Body of pancreas (tissue), 4 donors: ENCODE results near the gene NSF. TPM values are rescaled to one million over a fixed set of nuclear protein-coding genes. Genes with fewer than 3 reads are reported as not detected.
A peak's percentile ranks its signal among the peaks of the same experiment; 100 is the strongest.

Experiments
- ATAC-seq: fragments of 150-250 bp; one replicate; pipeline ENCODE4 v1.9.1; 2016
- DNase-seq, 4 donors: peaks; one replicate each; pipeline ENCODE4 v3.0.0-alpha.2; 2019
- H3K27ac ChIP-seq, 4 donors: fragments of 200-600 bp; sonication (generic); 1 replicate in 3 of 4; 2 replicates in 1 of 4; pipeline versions ENCODE4 v1.5.1 to v1.6.1; 2016 to 2019; ENCODE audit warnings: mild to moderate bottlenecking in 1 of 4, mixed read lengths in 1 of 4, moderate library complexity in 1 of 4
- H3K27me3 ChIP-seq, 2 donors: fragments of 200-600 bp; sonication (generic); one replicate each; pipeline ENCODE4 v1.6.0; 2016; ENCODE audit warnings: mild to moderate bottlenecking in 1 of 2
- H3K36me3 ChIP-seq, 2 donors: fragments of 200-600 bp; sonication (generic); replicated peaks in 1 of 2; 2 replicates each; pipeline ENCODE4 v1.5.1; 2016; ENCODE audit warnings: low read depth in 2 of 2; ENCODE audit not compliant: insufficient read depth in 1 of 2
- H3K4me1 ChIP-seq: fragments of 200-600 bp; sonication (generic); one replicate; pipeline ENCODE4 v1.6.0; 2016
- H3K4me3 ChIP-seq, 2 donors: fragments of 200-600 bp; sonication (generic); 1 replicate in 1 of 2; 2 replicates in 1 of 2; pipeline ENCODE4 v1.5.1; 2016 to 2019
- H3K9me3 ChIP-seq, 3 donors: fragments of 200-600 bp; sonication (generic); 1 replicate in 2 of 3; 2 replicates in 1 of 3; pipeline ENCODE4 v1.5.1; 2016
- CTCF ChIP-seq, 7 experiments: fragments of 450-650 bp in 4 of 7; fragments of 200-600 bp in 3 of 7; sonication (generic) in 3 of 7; IDR thresholded peaks; one replicate each; pipeline ENCODE4 v1.5.1; 2016 to 2019; ENCODE audit warnings: antibody characterized with exemption in 7 of 7
- POLR2A ChIP-seq, 3 donors: fragments of 450-650 bp; IDR thresholded peaks; one replicate each; pipeline ENCODE4 v1.6.1; 2016; ENCODE audit warnings: antibody characterized with exemption in 3 of 3, mild to moderate bottlenecking in 2 of 3
- WGBS, 2 donors: methylation state at CpG; one replicate each; pipeline ENCODE4 v1.1.5; 2017; 5-methylcytosine and 5-hydroxymethylcytosine counted together
- intact Hi-C: fragments of 100-400 bp; cut with DNase I; formaldehyde crosslinking; loops from one replicate; pipeline ENCODE4 v1.15.1; 2023
- total RNA-seq, 2 donors: library from RNA; depleted of rRNA; stranded (reverse); fragments of >200 nt; gene quantifications; one replicate each; pipeline ENCODE4 v1.1.0, GENCODE V29; 2016

NSF gene
- total RNA-seq, 2 donors from 2014 or later = 9.9 to 32.9 TPM

DNA sequence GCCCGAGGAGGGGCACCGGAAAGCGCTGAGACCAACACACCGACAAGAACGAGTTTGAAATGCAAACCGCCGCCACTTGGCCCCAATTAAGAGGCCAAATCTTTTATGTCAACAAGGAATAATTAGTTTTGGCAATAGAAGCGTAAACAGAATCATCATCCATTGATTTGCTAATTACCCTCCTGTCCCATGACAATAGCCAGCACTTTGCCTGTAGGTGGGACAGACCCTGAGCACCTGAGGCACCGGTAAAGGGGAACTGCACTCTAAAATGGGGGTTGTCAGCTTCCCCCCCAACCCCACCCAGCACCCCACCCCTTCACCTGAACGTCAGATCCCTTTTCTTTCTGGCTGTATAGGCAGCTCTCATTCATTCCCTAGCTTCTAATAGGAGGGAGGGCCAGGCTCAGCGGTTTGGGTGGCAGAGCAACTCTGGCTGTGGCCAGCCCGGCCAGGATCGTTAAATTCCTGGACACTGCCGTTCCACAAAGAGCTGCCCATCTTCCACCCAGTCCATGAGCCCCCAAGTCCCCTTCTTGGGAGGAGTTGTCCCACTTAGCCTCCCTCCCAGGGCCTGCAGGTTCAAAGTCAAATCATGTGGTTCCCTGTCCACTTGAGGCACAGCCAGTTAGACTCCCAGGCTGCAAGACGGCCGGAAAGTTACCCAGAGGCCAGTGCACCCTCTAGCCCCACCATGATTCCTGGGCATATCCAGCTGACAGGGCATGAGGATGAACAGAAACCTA, 182.2 kb downstream of the NSF start:
- WGBS, 2 donors = 34 to 43% methylated on average over 14 to 16 of the region's 16 CpGs
- H3K27me3 ChIP-seq = no peaks in the 10 kb centered on the region
- DNase-seq (no peak), ATAC-seq (no peak)
- no peaks in the 10 kb centered on the region for H3K36me3 ChIP-seq
- no peaks in the 10 kb centered on the region for H3K9me3 ChIP-seq
- H3K4me1 ChIP-seq = peaks cover 12% of the 10 kb centered on the region
- no peak overlapping the region for H3K27ac ChIP-seq
- H3K4me3 ChIP-seq = peak overlapping the region in 1 of 2 donors; percentile 30
- intact Hi-C loops = no loop called here
- TF ChIP-seq POLR2A (IDR thresholded peaks at IDR 0.05) = no peak
- TF ChIP-seq CTCF (IDR thresholded peaks at IDR 0.05) = no peak

DNA sequence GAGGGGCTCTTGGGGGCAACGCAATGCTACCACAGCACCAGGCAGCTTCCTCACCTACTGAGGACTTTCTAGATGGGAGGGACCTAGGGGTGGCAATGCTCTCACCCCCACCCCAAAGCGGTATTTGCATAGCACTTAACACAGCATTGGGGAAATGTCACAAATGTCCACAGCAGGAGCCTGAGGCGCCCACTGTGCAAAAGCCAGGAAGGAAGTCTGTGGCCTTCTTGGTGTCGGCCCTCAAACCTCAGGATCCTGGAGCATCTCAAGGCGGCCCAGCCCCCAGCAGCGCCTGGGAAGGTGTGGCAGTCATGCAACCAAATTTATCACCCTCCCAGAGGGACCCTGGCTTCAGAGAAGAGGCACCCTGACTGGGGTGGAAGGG, 182.7 kb downstream of the NSF start:
- Histone ChIP-seq H3K27me3 (no peaks in the 10 kb centered on the region), H3K9me3 (no peaks in the 10 kb centered on the region), H3K4me1 (peaks cover 12% of the 10 kb centered on the region), H3K4me3 (no peak overlapping the region), H3K27ac (no peak overlapping the region), H3K36me3 (no peaks in the 10 kb centered on the region)
- no peak for TF ChIP-seq CTCF (IDR thresholded peaks at IDR 0.05)
- TF ChIP-seq POLR2A (IDR thresholded peaks at IDR 0.05) = no peak
- DNase-seq (no peak), ATAC-seq (no peak)
- WGBS, 2 donors = 76% methylated on average over 6 of the region's 6 CpGs; no CpG with 5 or more reads in 1 of the 2 donors
- intact Hi-C loops = no loop called here

- Histone ChIP-seq H3K27ac (no peak overlapping the region), H3K27me3 (no peaks in the 10 kb centered on the region), H3K4me3 (no peak overlapping the region), H3K9me3 (no peaks in the 10 kb centered on the region), H3K4me1 (peaks cover 12% of the 10 kb centered on the region), H3K36me3 (no peaks in the 10 kb centered on the region)
- ATAC-seq = no peak
- DNase-seq = no peak
- intact Hi-C loops = no loop called here
- TF ChIP-seq POLR2A (IDR thresholded peaks at IDR 0.05) = no peak
- 95 to 98% methylated on average over 5 to 15 of the region's 15 CpGs for WGBS, 2 donors
Measured at GRCh38 chr17:46773676-46774075, 183.2 kb downstream of the NSF start.

DNA sequence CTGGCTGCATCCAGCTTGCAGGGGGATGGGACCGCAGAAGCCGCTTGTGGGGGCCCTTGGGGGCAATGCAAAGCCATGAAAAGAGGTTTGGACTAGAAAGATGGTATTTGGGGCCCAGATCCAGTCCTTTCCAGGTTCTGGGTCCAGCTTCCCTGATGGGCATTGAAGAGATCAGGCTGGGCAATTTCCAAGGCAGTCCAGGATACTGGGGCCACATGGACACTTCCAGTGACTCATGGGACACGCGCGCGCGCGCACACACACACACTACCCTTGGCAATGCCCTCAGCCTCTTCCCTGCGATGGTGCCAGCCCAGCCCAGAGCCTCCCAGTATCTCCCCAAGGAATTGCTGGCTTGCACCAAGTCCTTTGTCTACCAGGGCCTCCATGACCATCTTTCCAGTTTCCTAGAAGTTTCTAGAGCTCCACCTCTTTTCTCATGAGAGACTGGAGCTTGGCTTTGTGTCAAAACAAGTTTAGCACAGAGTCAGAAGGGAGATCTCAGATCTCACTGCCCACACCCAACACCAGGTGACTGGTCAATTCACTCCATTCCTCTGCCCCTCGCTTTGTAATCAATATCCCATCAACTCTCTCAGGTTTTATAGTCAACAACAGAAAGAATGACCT, 183.8 kb downstream of the NSF start:
- Histone ChIP-seq H3K27me3 (no peaks in the 10 kb centered on the region), H3K9me3 (no peaks in the 10 kb centered on the region), H3K36me3 (no peaks in the 10 kb centered on the region), H3K27ac (no peak overlapping the region), H3K4me1 (peaks cover 12% of the 10 kb centered on the region), H3K4me3 (no peak overlapping the region)
- no peak for ATAC-seq
- no peak for DNase-seq
- intact Hi-C loops = no loop called here
- TF ChIP-seq POLR2A (IDR thresholded peaks at IDR 0.05) = no peak
- 97 to 99% methylated on average over 8 to 10 of the region's 10 CpGs for WGBS, 2 donors

DNA sequence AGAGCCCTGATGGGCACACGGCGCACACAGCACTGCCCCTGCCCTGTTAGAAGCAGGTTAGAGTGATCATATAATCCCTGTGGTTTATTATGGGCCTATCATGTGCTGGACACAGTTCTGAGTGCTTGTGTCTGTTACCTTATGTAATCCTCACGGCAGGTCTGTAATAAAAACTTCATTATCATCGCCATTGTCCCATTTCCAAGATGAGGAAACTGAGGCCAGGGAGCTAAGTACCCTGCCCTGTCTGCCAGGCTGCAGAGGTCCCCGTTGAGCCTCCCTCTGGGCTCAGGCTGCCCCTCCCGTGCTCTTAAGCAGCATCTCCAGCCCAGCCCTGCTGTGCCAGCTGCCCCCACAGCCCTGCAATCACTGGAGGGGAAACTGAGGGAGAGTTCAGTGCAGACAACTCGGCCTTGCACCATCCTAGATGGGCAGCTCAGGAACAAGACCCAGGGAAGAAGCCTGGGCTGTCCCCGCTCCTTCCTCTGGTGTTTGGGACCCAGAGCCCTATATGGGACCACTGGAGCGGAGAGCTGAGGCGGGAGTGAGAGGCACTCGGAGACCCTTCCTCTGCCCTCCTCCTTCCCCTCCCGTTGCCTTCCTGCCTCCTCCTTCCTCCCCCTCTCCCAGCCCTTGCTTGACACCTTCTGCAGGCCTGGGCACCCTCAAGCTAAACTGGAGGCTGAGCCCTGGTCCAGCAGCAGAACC, 186.0 kb downstream of the NSF start:
- intact Hi-C loops = no loop called here
- ATAC-seq (no peak), DNase-seq (no peak)
- WGBS, 2 donors = 77 to 86% methylated on average over 12 of the region's 12 CpGs
- no peak overlapping the region for H3K4me3 ChIP-seq
- peaks cover 6% of the 10 kb centered on the region for H3K4me1 ChIP-seq
- no peaks in the 10 kb centered on the region for H3K36me3 ChIP-seq
- no peaks in the 10 kb centered on the region for H3K27me3 ChIP-seq
- H3K27ac ChIP-seq = no peak overlapping the region
- no peak for TF ChIP-seq POLR2A (IDR thresholded peaks at IDR 0.05)
- no peak for TF ChIP-seq CTCF (IDR thresholded peaks at IDR 0.05)
- H3K9me3 ChIP-seq = no peaks in the 10 kb centered on the region
